DOHH2 (cell line): ENCODE measurements around the gene RIPK4.

ENCODE experiments used
- EZH2phosphoT487 ChIP-seq: fragments of 200-600 bp; sonication (generic); IDR thresholded peaks from 2 replicates; pipeline ENCODE4 v1.6.1; 2017; ENCODE audit warnings: borderline replicate concordance, mild to moderate bottlenecking, antibody characterized with exemption, low read length, moderate library complexity, mixed read lengths
- TF ChIP-seq, protein P1 (sequence below): fragments of 200-600 bp; sonication (generic); IDR thresholded peaks from one replicate; pipeline ENCODE4 v1.5.1; 2014; ENCODE audit warnings: antibody characterized with exemption, mild to moderate bottlenecking, low read depth, low read length; ENCODE audit not compliant: poor library complexity, severe bottlenecking

- TF ChIP-seq, protein P1, sequence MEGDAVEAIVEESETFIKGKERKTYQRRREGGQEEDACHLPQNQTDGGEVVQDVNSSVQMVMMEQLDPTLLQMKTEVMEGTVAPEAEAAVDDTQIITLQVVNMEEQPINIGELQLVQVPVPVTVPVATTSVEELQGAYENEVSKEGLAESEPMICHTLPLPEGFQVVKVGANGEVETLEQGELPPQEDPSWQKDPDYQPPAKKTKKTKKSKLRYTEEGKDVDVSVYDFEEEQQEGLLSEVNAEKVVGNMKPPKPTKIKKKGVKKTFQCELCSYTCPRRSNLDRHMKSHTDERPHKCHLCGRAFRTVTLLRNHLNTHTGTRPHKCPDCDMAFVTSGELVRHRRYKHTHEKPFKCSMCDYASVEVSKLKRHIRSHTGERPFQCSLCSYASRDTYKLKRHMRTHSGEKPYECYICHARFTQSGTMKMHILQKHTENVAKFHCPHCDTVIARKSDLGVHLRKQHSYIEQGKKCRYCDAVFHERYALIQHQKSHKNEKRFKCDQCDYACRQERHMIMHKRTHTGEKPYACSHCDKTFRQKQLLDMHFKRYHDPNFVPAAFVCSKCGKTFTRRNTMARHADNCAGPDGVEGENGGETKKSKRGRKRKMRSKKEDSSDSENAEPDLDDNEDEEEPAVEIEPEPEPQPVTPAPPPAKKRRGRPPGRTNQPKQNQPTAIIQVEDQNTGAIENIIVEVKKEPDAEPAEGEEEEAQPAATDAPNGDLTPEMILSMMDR = no peak
- TF ChIP-seq EZH2phosphoT487 = no peak
These were observed 969 bp upstream of the RIPK4 start for GRCh38 chr21:41767606-41768436.
